ENCODE measurements around the gene G3BP2. TPM values are rescaled to one million over a fixed set of nuclear protein-coding genes. Genes with fewer than 3 reads are reported as not detected.

G3BP2 gene
- total RNA-seq, 1 experiment from 2014 or later = 102 TPM

GRCh38 chr4:75634951-75635350, 38.3 kb downstream of the G3BP2 start:
- Histone ChIP-seq H3K4me1 (replicated peaks; ENCODE audit: insufficient read depth) (no peaks in the 10 kb centered on the region), H2AFZ (no peak overlapping the region), H3K27me3 (ENCODE audit: insufficient read depth, low read depth) (no peaks in the 10 kb centered on the region), H3K4me2 (no peak overlapping the region), H4K20me1 (ENCODE audit: insufficient read depth) (no peaks in the 10 kb centered on the region), H3K27ac (no peak overlapping the region), H3K4me3 (no peak overlapping the region), H3F3A (ENCODE audit: insufficient read depth, low read depth) (no peaks in the 10 kb centered on the region), H3K36me3 (ENCODE audit: low read depth) (no peaks in the 10 kb centered on the region), H3K9me2 (ENCODE audit: insufficient read depth) (no peaks in the 10 kb centered on the region), H3K79me2 (ENCODE audit: low read depth) (no peaks in the 10 kb centered on the region), H3K9me3 (ENCODE audit: insufficient read depth, low read depth) (no peaks in the 10 kb centered on the region)
- ChIA-PET POLR2A (ENCODE audit: unreplicated experiment) (no interaction called here), CTCF (no interaction called here)
- TF ChIP-seq CTCF (conservative IDR thresholded peaks at IDR 0.05) = no peak
- no peak for TF ChIP-seq EZH2 (IDR thresholded peaks at IDR 0.05; ENCODE audit: low read depth)
- DNase-seq = no peak
- BruUV-seq (replicated peaks) = no TSS peak
- intact Hi-C loops (cut with micrococcal nuclease; ENCODE audit: unreplicated experiment) = no loop called here

GRCh38 chr4:75634281-75634680, 38.9 kb downstream of the G3BP2 start:
- Histone ChIP-seq H3K9me3 (ENCODE audit: insufficient read depth, low read depth) (no peaks in the 10 kb centered on the region), H4K20me1 (ENCODE audit: insufficient read depth) (no peaks in the 10 kb centered on the region), H3K4me3 (no peak overlapping the region), H3K4me1 (replicated peaks; ENCODE audit: insufficient read depth) (no peaks in the 10 kb centered on the region), H3K4me2 (no peak overlapping the region), H3K79me2 (ENCODE audit: low read depth) (no peaks in the 10 kb centered on the region), H3K27ac (no peak overlapping the region), H2AFZ (no peak overlapping the region), H3K9me2 (ENCODE audit: insufficient read depth) (no peaks in the 10 kb centered on the region), H3F3A (ENCODE audit: insufficient read depth, low read depth) (no peaks in the 10 kb centered on the region), H3K27me3 (ENCODE audit: insufficient read depth, low read depth) (no peaks in the 10 kb centered on the region), H3K36me3 (ENCODE audit: low read depth) (no peaks in the 10 kb centered on the region)
- TF ChIP-seq EZH2 (IDR thresholded peaks at IDR 0.05; ENCODE audit: low read depth) = no peak
- TF ChIP-seq CTCF (conservative IDR thresholded peaks at IDR 0.05) = no peak
- no TSS peak for BruUV-seq (replicated peaks)
- intact Hi-C loops (cut with micrococcal nuclease; ENCODE audit: unreplicated experiment) = no loop called here
- CTCF ChIA-PET = no interaction called here
- DNase-seq = no peak
- POLR2A ChIA-PET (ENCODE audit: unreplicated experiment) = no interaction called here

GRCh38 chr4:75633846-75634245, 39.4 kb downstream of the G3BP2 start:
- Histone ChIP-seq H3K4me2 (no peak overlapping the region), H3K4me3 (no peak overlapping the region), H3K9me2 (ENCODE audit: insufficient read depth) (no peaks in the 10 kb centered on the region), H3K27me3 (ENCODE audit: insufficient read depth, low read depth) (no peaks in the 10 kb centered on the region), H2AFZ (no peak overlapping the region), H3K9me3 (ENCODE audit: insufficient read depth, low read depth) (no peaks in the 10 kb centered on the region), H4K20me1 (ENCODE audit: insufficient read depth) (no peaks in the 10 kb centered on the region), H3K27ac (no peak overlapping the region), H3K79me2 (ENCODE audit: low read depth) (no peaks in the 10 kb centered on the region), H3F3A (ENCODE audit: insufficient read depth, low read depth) (no peaks in the 10 kb centered on the region), H3K36me3 (ENCODE audit: low read depth) (no peaks in the 10 kb centered on the region), H3K4me1 (replicated peaks; ENCODE audit: insufficient read depth) (no peaks in the 10 kb centered on the region)
- no peak for DNase-seq
- ChIA-PET POLR2A (ENCODE audit: unreplicated experiment) (no interaction called here), CTCF (no interaction called here)
- no peak for TF ChIP-seq EZH2 (IDR thresholded peaks at IDR 0.05; ENCODE audit: low read depth)
- TF ChIP-seq CTCF (conservative IDR thresholded peaks at IDR 0.05) = no peak
- intact Hi-C loops (cut with micrococcal nuclease; ENCODE audit: unreplicated experiment) = no loop called here
- no TSS peak for BruUV-seq (replicated peaks)

All from PC-9 (cell line).